ENCODE results near the gene EIF4B. TPM values are rescaled to one million over a fixed set of nuclear protein-coding genes. Genes with fewer than 3 reads are reported as not detected.
A peak's percentile ranks its signal among the peaks of the same experiment; 100 is the strongest.

EIF4B gene
- total RNA-seq, 1 experiment from 2014 or later: 713 TPM

DNA sequence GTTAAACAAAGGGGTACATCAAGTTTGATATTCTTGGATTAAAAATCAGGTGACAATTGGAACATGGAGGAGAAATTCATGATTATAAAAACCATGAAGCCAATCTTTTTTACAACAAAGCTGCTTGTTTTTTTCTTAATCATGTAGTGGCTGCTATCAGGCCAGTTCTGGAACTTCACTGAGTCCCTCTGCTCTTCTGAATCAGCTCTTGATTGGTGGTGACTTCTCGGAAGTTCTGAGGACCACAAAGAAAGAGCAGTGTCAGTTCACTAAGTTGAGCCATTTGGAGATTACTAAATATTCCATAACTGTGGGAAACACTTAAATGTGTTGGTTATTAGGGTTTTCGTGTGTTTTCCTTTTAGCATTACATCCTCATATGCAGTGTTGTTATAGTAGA is 8.5 kb downstream of the EIF4B start:
- Mint-ChIP-seq H3K9me3 (no peaks in the 10 kb centered on the region), H3K4me3 (no peak overlapping the region), H3K27me3 (ENCODE audit: low read depth) (no peaks in the 10 kb centered on the region), H3K27ac (peak overlapping the region in 1 of 3 experiments; percentile 73; a peak in 1 of 7 replicates), H3K36me3 (ENCODE audit: insufficient read depth in 1 of 3, low read depth in 3 of 3) (peaks cover 56 to 83% (median 61%) of the 10 kb centered on the region in 3 experiments; a peak in 6 of 7 replicates), H3K4me1 (peaks cover 14 to 16% of the 10 kb centered on the region in 2 experiments)
- DNase-seq: no peak
- Histone ChIP-seq H3K27ac (ENCODE audit: insufficient read length, low read depth, low read length) (no peak overlapping the region), H2BK120ac (ENCODE audit: low read depth, low read length, poor library complexity, severe bottlenecking) (no peak overlapping the region), H3K23me2 (ENCODE audit: insufficient read length, low read depth, low read length, poor library complexity, severe bottlenecking) (no peaks in the 10 kb centered on the region), H3K9me3 (ENCODE audit: control insufficient read depth, low read depth, low read length) (no peaks in the 10 kb centered on the region), H3K4me2 (ENCODE audit: insufficient read depth, insufficient read length, low read length) (no peak overlapping the region), H2AK5ac (ENCODE audit: insufficient read length, low read length) (no peak overlapping the region), H3K27me3 (ENCODE audit: insufficient read depth, low read length) (no peaks in the 10 kb centered on the region), H4K91ac (ENCODE audit: insufficient read length, low read depth, low read length) (no peak overlapping the region), H4K20me1 (ENCODE audit: control insufficient read depth, insufficient read depth, insufficient read length) (no peaks in the 10 kb centered on the region), H3K79me1 (ENCODE audit: insufficient read depth, low read depth, low read length, poor library complexity, severe bottlenecking) (peaks cover 9% of the 10 kb centered on the region), H2BK5ac (ENCODE audit: insufficient read length, low read length) (no peak overlapping the region), H2BK12ac (ENCODE audit: insufficient read length, low read depth, low read length) (no peak overlapping the region), H2BK20ac (ENCODE audit: low read depth, low read length, poor library complexity, severe bottlenecking) (no peak overlapping the region), H3K4me1 (ENCODE audit: insufficient read depth, low read length) (no peaks in the 10 kb centered on the region; the same call in 1 of the 2 replicates), H3K9ac (ENCODE audit: extremely low read depth, insufficient read length, low read length) (no peak overlapping the region), H3K79me2 (ENCODE audit: insufficient read depth, low read length) (peaks cover 49% of the 10 kb centered on the region), H4K8ac (replicated peaks; ENCODE audit: insufficient read length, low read depth, low read length) (no peak overlapping the region), H3K23ac (ENCODE audit: insufficient read length, low read depth, low read length) (no peak overlapping the region), H3K14ac (ENCODE audit: insufficient read depth, low read length) (no peak overlapping the region), H3K18ac (ENCODE audit: insufficient read length, low read depth, low read length) (no peak overlapping the region), H3K56ac (ENCODE audit: insufficient read length, low read depth, low read length) (no peak overlapping the region), H3T11ph (ENCODE audit: low read length) (no peak overlapping the region), H2BK15ac (ENCODE audit: low read depth, low read length) (no peak overlapping the region), H2AFZ (ENCODE audit: low read length) (no peak overlapping the region), H3K4ac (ENCODE audit: low read depth, low read length) (no peak overlapping the region), H4K5ac (ENCODE audit: insufficient read length, low read depth, low read length) (no peak overlapping the region)
- TF ChIP-seq, protein P1, sequence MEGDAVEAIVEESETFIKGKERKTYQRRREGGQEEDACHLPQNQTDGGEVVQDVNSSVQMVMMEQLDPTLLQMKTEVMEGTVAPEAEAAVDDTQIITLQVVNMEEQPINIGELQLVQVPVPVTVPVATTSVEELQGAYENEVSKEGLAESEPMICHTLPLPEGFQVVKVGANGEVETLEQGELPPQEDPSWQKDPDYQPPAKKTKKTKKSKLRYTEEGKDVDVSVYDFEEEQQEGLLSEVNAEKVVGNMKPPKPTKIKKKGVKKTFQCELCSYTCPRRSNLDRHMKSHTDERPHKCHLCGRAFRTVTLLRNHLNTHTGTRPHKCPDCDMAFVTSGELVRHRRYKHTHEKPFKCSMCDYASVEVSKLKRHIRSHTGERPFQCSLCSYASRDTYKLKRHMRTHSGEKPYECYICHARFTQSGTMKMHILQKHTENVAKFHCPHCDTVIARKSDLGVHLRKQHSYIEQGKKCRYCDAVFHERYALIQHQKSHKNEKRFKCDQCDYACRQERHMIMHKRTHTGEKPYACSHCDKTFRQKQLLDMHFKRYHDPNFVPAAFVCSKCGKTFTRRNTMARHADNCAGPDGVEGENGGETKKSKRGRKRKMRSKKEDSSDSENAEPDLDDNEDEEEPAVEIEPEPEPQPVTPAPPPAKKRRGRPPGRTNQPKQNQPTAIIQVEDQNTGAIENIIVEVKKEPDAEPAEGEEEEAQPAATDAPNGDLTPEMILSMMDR (conservative IDR thresholded peaks at IDR 0.05): no peak
- WGBS (ENCODE audit: extremely low coverage, insufficient read length, low lambda C conversion rate): no CpG with 5 or more reads among the region's 2 CpGs
